ENCODE data around the gene GALE. TPM values are rescaled to one million over a fixed set of nuclear protein-coding genes. Genes with fewer than 3 reads are reported as not detected.
A peak's percentile ranks its signal among the peaks of the same experiment; 100 is the strongest.

Gene GALE
- total and polyA plus RNA-seq, 2 experiments from 2014 or later: 25.8 to 65.7 TPM

- Histone ChIP-seq H3K4me1 (ENCODE audit: low read depth) (peaks cover 2% of the 10 kb centered on the region), H3K36me3 (peaks cover 66% of the 10 kb centered on the region), H3K27ac (peak overlapping the region; percentile 73), H3K9me3 (ENCODE audit: low read depth) (no peaks in the 10 kb centered on the region), H3K4me3 (no peak overlapping the region), H3K27me3 (no peaks in the 10 kb centered on the region)
- TF ChIP-seq, protein P1, sequence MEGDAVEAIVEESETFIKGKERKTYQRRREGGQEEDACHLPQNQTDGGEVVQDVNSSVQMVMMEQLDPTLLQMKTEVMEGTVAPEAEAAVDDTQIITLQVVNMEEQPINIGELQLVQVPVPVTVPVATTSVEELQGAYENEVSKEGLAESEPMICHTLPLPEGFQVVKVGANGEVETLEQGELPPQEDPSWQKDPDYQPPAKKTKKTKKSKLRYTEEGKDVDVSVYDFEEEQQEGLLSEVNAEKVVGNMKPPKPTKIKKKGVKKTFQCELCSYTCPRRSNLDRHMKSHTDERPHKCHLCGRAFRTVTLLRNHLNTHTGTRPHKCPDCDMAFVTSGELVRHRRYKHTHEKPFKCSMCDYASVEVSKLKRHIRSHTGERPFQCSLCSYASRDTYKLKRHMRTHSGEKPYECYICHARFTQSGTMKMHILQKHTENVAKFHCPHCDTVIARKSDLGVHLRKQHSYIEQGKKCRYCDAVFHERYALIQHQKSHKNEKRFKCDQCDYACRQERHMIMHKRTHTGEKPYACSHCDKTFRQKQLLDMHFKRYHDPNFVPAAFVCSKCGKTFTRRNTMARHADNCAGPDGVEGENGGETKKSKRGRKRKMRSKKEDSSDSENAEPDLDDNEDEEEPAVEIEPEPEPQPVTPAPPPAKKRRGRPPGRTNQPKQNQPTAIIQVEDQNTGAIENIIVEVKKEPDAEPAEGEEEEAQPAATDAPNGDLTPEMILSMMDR (IDR thresholded peaks at IDR 0.05; ENCODE audit: low read depth, low read length): peak; percentile 82
- peak; percentile 71 to 74 for DNase-seq (ENCODE audit: low read depth in 1 of 2, low spot score in 1 of 2)
These were observed 49.3 kb downstream of the GALE start for GRCh38 chr1:23751050-23751814.

GRCh38 chr1:23748016-23748415 is 52.5 kb downstream of the GALE start:
- H3K27me3 ChIP-seq: no peaks in the 10 kb centered on the region
- DNase-seq (ENCODE audit: low read depth in 1 of 2, low spot score in 1 of 2): no peak
- H3K4me1 ChIP-seq (ENCODE audit: low read depth): peaks cover 13% of the 10 kb centered on the region
- H3K4me3 ChIP-seq: no peak overlapping the region
- no peak overlapping the region for H3K27ac ChIP-seq
- H3K9me3 ChIP-seq (ENCODE audit: low read depth): no peaks in the 10 kb centered on the region
- H3K36me3 ChIP-seq: peaks cover 38% of the 10 kb centered on the region
- TF ChIP-seq, protein P1 (IDR thresholded peaks at IDR 0.05; ENCODE audit: low read depth, low read length): no peak

Other genes with a start within 250 kb of the GALE start
- 698 and 784 TPM in 2 replicates for gene ID3, start 241.3 kb downstream of the GALE start, total RNA-seq
- 703 and 1,027 TPM in 2 replicates for gene ID3, start 241.3 kb downstream of the GALE start, polyA plus RNA-seq
- gene RPL11, start 108.9 kb downstream of the GALE start, total RNA-seq: 1,294 and 1,627 TPM in 2 replicates
- 590 and 630 TPM in 2 replicates for gene RPL11, start 108.9 kb downstream of the GALE start, polyA plus RNA-seq
- gene ELOA, start 57.3 kb downstream of the GALE start, total RNA-seq: 34.1 and 42.1 TPM in 2 replicates
- 34.0 and 34.8 TPM in 2 replicates for gene ELOA, start 57.3 kb downstream of the GALE start, polyA plus RNA-seq
- 71.7 and 99.6 TPM in 2 replicates for gene PITHD1, start 22.3 kb downstream of the GALE start, total RNA-seq
- 48.1 and 61.4 TPM in 2 replicates for gene PITHD1, start 22.3 kb downstream of the GALE start, polyA plus RNA-seq
- 73.6 and 131 TPM in 2 replicates for gene LYPLA2, start 9.6 kb downstream of the GALE start, total RNA-seq
- 124 and 150 TPM in 2 replicates for gene LYPLA2, start 9.6 kb downstream of the GALE start, polyA plus RNA-seq
- gene HMGCL, start 24.7 kb upstream of the GALE start, total RNA-seq: 45.3 and 47.6 TPM in 2 replicates
- 68.8 and 74.3 TPM in 2 replicates for gene HMGCL, start 24.7 kb upstream of the GALE start, polyA plus RNA-seq
- gene FUCA1, start 67.5 kb upstream of the GALE start, total RNA-seq: 23.0 and 25.0 TPM in 2 replicates
- 36.6 and 40.4 TPM in 2 replicates for gene FUCA1, start 67.5 kb upstream of the GALE start, polyA plus RNA-seq
- gene CNR2, start 112.6 kb upstream of the GALE start, total RNA-seq: not detected in 2 replicates
- not detected in 2 replicates for gene CNR2, start 112.6 kb upstream of the GALE start, polyA plus RNA-seq
- gene PNRC2, start 159.1 kb upstream of the GALE start, total RNA-seq: 77.1 and 87.9 TPM in 2 replicates
- gene PNRC2, start 159.1 kb upstream of the GALE start, polyA plus RNA-seq: 71.7 and 88.5 TPM in 2 replicates
- 107 and 134 TPM in 2 replicates for gene SRSF10, start 179.6 kb upstream of the GALE start, total RNA-seq
- gene SRSF10, start 179.6 kb upstream of the GALE start, polyA plus RNA-seq: 181 and 192 TPM in 2 replicates